ENCODE data around the gene AGBL4.
"Not testable (repeated sequence)": the region's sequence is repeated elsewhere in the genome, so short reads cannot be mapped to it uniquely, and the experiment has no call there.

AGBL4 gene

GRCh38 chr1:48561444-48561843, 1462.3 kb downstream of the AGBL4 start:
- DNase-seq (ENCODE audit: low read depth in 2 of 3, low spot score in 2 of 3): no peak

- DNase-seq (ENCODE audit: low read depth in 2 of 3, low spot score in 2 of 3): no peak
Observed at GRCh38 chr1:48560577-48560976, 1463.2 kb downstream of the AGBL4 start.

- DNase-seq (ENCODE audit: low read depth in 2 of 3, low spot score in 2 of 3): no peak
Observed at GRCh38 chr1:48560116-48560515, 1463.6 kb downstream of the AGBL4 start.

- DNase-seq (ENCODE audit: low read depth in 2 of 3, low spot score in 2 of 3): no peak
Observed at GRCh38 chr1:48558366-48558765, 1465.4 kb downstream of the AGBL4 start.

- DNase-seq (ENCODE audit: low read depth in 2 of 3, low spot score in 2 of 3): no peak
Observed at GRCh38 chr1:48556186-48556850, 1467.4 kb downstream of the AGBL4 start.

- DNase-seq (ENCODE audit: low read depth in 2 of 3, low spot score in 2 of 3): no peak
Observed at GRCh38 chr1:48555271-48555670, 1468.5 kb downstream of the AGBL4 start.

- DNase-seq (ENCODE audit: low read depth in 2 of 3, low spot score in 2 of 3): no peak
Observed at GRCh38 chr1:48552903-48553606, 1470.7 kb downstream of the AGBL4 start.

- DNase-seq (ENCODE audit: low read depth in 2 of 3, low spot score in 2 of 3): no peak
Observed at GRCh38 chr1:48552420-48552819, 1471.3 kb downstream of the AGBL4 start.

- no peak for DNase-seq (ENCODE audit: low read depth in 2 of 3, low spot score in 2 of 3)
Observed at GRCh38 chr1:48548985-48549384, 1474.8 kb downstream of the AGBL4 start.

- no peak for DNase-seq (ENCODE audit: low read depth in 2 of 3, low spot score in 2 of 3)
Observed at GRCh38 chr1:48547561-48548220, 1476.1 kb downstream of the AGBL4 start.

- DNase-seq (ENCODE audit: low read depth in 2 of 3, low spot score in 2 of 3): no peak
Observed at GRCh38 chr1:48543854-48544253, 1479.9 kb downstream of the AGBL4 start.

GRCh38 chr1:48540587-48540986, 1483.2 kb downstream of the AGBL4 start:
- DNase-seq (ENCODE audit: low read depth in 2 of 3, low spot score in 2 of 3): no peak

- DNase-seq (ENCODE audit: low read depth in 2 of 3, low spot score in 2 of 3): no peak
Observed at GRCh38 chr1:48536477-48536876, 1487.3 kb downstream of the AGBL4 start.

GRCh38 chr1:48532976-48533375, 1490.8 kb downstream of the AGBL4 start:
- no peak for DNase-seq (ENCODE audit: low read depth in 2 of 3, low spot score in 2 of 3)

GRCh38 chr1:48530727-48531351, 1492.9 kb downstream of the AGBL4 start:
- DNase-seq (ENCODE audit: low read depth in 2 of 3, low spot score in 2 of 3): peak; percentile 2 to 28 (median 7)

- DNase-seq (ENCODE audit: low read depth in 2 of 3, low spot score in 2 of 3): no peak
Observed at GRCh38 chr1:48527051-48527450, 1496.7 kb downstream of the AGBL4 start.

- DNase-seq (ENCODE audit: low read depth in 2 of 3, low spot score in 2 of 3): no peak
Observed at GRCh38 chr1:48526008-48526710, 1497.6 kb downstream of the AGBL4 start.

- no peak for DNase-seq (ENCODE audit: low read depth in 2 of 3, low spot score in 2 of 3)
Observed at GRCh38 chr1:48524892-48525467, 1498.8 kb downstream of the AGBL4 start.

GRCh38 chr1:48523558-48523957, 1500.2 kb downstream of the AGBL4 start:
- no peak for DNase-seq (ENCODE audit: low read depth in 2 of 3, low spot score in 2 of 3)

- DNase-seq (ENCODE audit: low read depth in 2 of 3, low spot score in 2 of 3): not testable (repeated sequence)
Observed at GRCh38 chr1:48519896-48520295, 1503.9 kb downstream of the AGBL4 start.

GRCh38 chr1:48506870-48507269, 1516.9 kb downstream of the AGBL4 start:
- DNase-seq (ENCODE audit: low read depth in 2 of 3, low spot score in 2 of 3): no peak

Measured in activated CD8-positive, alpha-beta memory T cell treated with anti-CD3 and anti-CD28 coated beads for 48 hours (primary cell).